ENCODE data around the gene SRPK3. TPM values are rescaled to one million over a fixed set of nuclear protein-coding genes. Genes with fewer than 3 reads are reported as not detected.

Gene SRPK3
- total and polyA plus RNA-seq, 4 donors, result 0.05 TPM; not detected in 3

GRCh38 chrX:153769158-153769864 is 11.5 kb upstream of the SRPK3 start:
- DNase-seq (ENCODE audit: low spot score), result no peak
- Histone ChIP-seq H3K36me3 (ENCODE audit: control insufficient read depth in 4 of 4, insufficient read depth in 3 of 4, low read depth in 1 of 4, low read length in 3 of 4) (no peaks in the 10 kb centered on the region), H3K27ac (ENCODE audit: low read depth in 1 of 2, low read length in 2 of 2) (no peak overlapping the region), H3K27me3 (ENCODE audit: control insufficient read depth in 4 of 4, insufficient read depth in 4 of 4, low read length in 3 of 4) (no peaks in the 10 kb centered on the region), H3K4me3 (ENCODE audit: low read depth in 1 of 3, low read length in 3 of 3) (no peak overlapping the region), H3K9ac (ENCODE audit: low read depth in 1 of 2, low read length in 2 of 2) (no peak overlapping the region), H3K9me3 (ENCODE audit: control insufficient read depth in 4 of 4, low read length in 3 of 4) (no peaks in the 10 kb centered on the region), H3K4me1 (ENCODE audit: control insufficient read depth in 4 of 4, insufficient read depth in 4 of 4, low read length in 3 of 4) (no peaks in the 10 kb centered on the region)
- TF ChIP-seq TAF1 (conservative IDR thresholded peaks at IDR 0.05), result no peak
- no peak for TF ChIP-seq MAX (IDR thresholded peaks at IDR 0.05)
- no peak for TF ChIP-seq FOXA1 (IDR thresholded peaks at IDR 0.05)
- no peak for TF ChIP-seq SP1 (IDR thresholded peaks at IDR 0.05)
- TF ChIP-seq FOXA2 (IDR thresholded peaks at IDR 0.05), result no peak
- no peak for TF ChIP-seq NR2F2 (IDR thresholded peaks at IDR 0.05)
- no peak for TF ChIP-seq HNF4G (IDR thresholded peaks at IDR 0.05)
- TF ChIP-seq REST (IDR thresholded peaks at IDR 0.05), result no peak
- no peak for TF ChIP-seq CTCF (IDR thresholded peaks at IDR 0.05; ENCODE audit: low read depth, low read length, missing input control)
- TF ChIP-seq RXRA (IDR thresholded peaks at IDR 0.05), result no peak
- TF ChIP-seq GABPA (IDR thresholded peaks at IDR 0.05 in 1 of 2, conservative IDR thresholded peaks at IDR 0.05 in 1 of 2), result no peak
- no peak for TF ChIP-seq JUND (IDR thresholded peaks at IDR 0.05)
- 92% methylated on average over 23 of the region's 23 CpGs for WGBS

- no peaks in the 10 kb centered on the region for H3K9me3 ChIP-seq (ENCODE audit: control insufficient read depth in 4 of 4, low read length in 3 of 4)
- no peak overlapping the region for H3K27ac ChIP-seq (ENCODE audit: low read depth in 1 of 2, low read length in 2 of 2)
- DNase-seq (ENCODE audit: low spot score), result no peak
- no peaks in the 10 kb centered on the region for H3K36me3 ChIP-seq (ENCODE audit: control insufficient read depth in 4 of 4, insufficient read depth in 3 of 4, low read depth in 1 of 4, low read length in 3 of 4)
- WGBS, result 89% methylated on average over 25 of the region's 25 CpGs
- no peak overlapping the region for H3K9ac ChIP-seq (ENCODE audit: low read depth in 1 of 2, low read length in 2 of 2)
- no peak overlapping the region for H3K4me3 ChIP-seq (ENCODE audit: low read depth in 1 of 3, low read length in 3 of 3)
- no peaks in the 10 kb centered on the region for H3K4me1 ChIP-seq (ENCODE audit: control insufficient read depth in 4 of 4, insufficient read depth in 4 of 4, low read length in 3 of 4)
- H3K27me3 ChIP-seq (ENCODE audit: control insufficient read depth in 4 of 4, insufficient read depth in 4 of 4, low read length in 3 of 4), result no peaks in the 10 kb centered on the region
- no peak for TF ChIP-seq JUND (IDR thresholded peaks at IDR 0.05)
- TF ChIP-seq FOXA2 (IDR thresholded peaks at IDR 0.05), result no peak
- no peak for TF ChIP-seq RXRA (IDR thresholded peaks at IDR 0.05)
- TF ChIP-seq CTCF (IDR thresholded peaks at IDR 0.05; ENCODE audit: low read depth, low read length, missing input control), result no peak
- no peak for TF ChIP-seq MAX (IDR thresholded peaks at IDR 0.05)
- TF ChIP-seq GABPA (IDR thresholded peaks at IDR 0.05 in 1 of 2, conservative IDR thresholded peaks at IDR 0.05 in 1 of 2), result no peak
- no peak for TF ChIP-seq FOXA1 (IDR thresholded peaks at IDR 0.05)
- TF ChIP-seq YY1 (IDR thresholded peaks at IDR 0.05), result no peak
- no peak for TF ChIP-seq TAF1 (conservative IDR thresholded peaks at IDR 0.05)
- TF ChIP-seq NR2F2 (IDR thresholded peaks at IDR 0.05), result no peak
- no peak for TF ChIP-seq HNF4G (IDR thresholded peaks at IDR 0.05)
- TF ChIP-seq EGR1 (IDR thresholded peaks at IDR 0.05; ENCODE audit: low read depth in 2 of 2), result no peak
- TF ChIP-seq ATF3 (IDR thresholded peaks at IDR 0.05), result no peak
- TF ChIP-seq RAD21 (IDR thresholded peaks at IDR 0.05), result no peak
- TF ChIP-seq ZBTB33 (IDR thresholded peaks at IDR 0.05), result no peak
- TF ChIP-seq SP1 (IDR thresholded peaks at IDR 0.05), result no peak
- no peak for TF ChIP-seq HNF4A (conservative IDR thresholded peaks at IDR 0.05)
Measured at GRCh38 chrX:153769865-153770600, 10.8 kb upstream of the SRPK3 start.

Data from liver (tissue), 9 donors.